Measurements from ENCODE around the gene PKNOX2.

The PKNOX2 gene

GRCh38 chr11:125164422-125165110 is at the start of gene PKNOX2:
Gene PKNOX2 (plus strand): TSS chr11:125164751. CDS start chr11:125351306, 186,555 bp downstream.
- H3K9me3 Mint-ChIP-seq, result no peaks in the 10 kb centered on the region
- peak within 1 kb of the TSS in 1 of 2 donors; percentile 69 for H3K27ac Mint-ChIP-seq
- peak; percentile 75 for ATAC-seq
- H3K4me1 Mint-ChIP-seq, result peaks cover 25% of the 10 kb centered on the region
- H3K27me3 Mint-ChIP-seq, result peaks cover 84% of the 10 kb centered on the region
- peak; percentile 57 to 61 for DNase-seq
- peak within 1 kb of the TSS; percentile 93 to 99 for H3K4me3 Mint-ChIP-seq

GRCh38 chr11:125117429-125117828 is 47.1 kb upstream of the PKNOX2 start:
- ATAC-seq (no peak), DNase-seq (no peak)
- peaks cover 2 to 11% of the 10 kb centered on the region in 2 donors for H3K9me3 Mint-ChIP-seq
- H3K4me1 Mint-ChIP-seq, result peaks cover under 1% of the 10 kb centered on the region
- H3K27me3 Mint-ChIP-seq, result peaks cover 33% of the 10 kb centered on the region
- no peak overlapping the region for H3K27ac Mint-ChIP-seq
- H3K4me3 Mint-ChIP-seq, result no peak overlapping the region

- no peak for ATAC-seq
- DNase-seq, result no peak
- H3K4me3 Mint-ChIP-seq, result no peak overlapping the region
- H3K27me3 Mint-ChIP-seq, result peaks cover 40% of the 10 kb centered on the region
- no peak overlapping the region for H3K27ac Mint-ChIP-seq
- H3K9me3 Mint-ChIP-seq, result no peaks in the 10 kb centered on the region
- no peaks in the 10 kb centered on the region for H3K4me1 Mint-ChIP-seq
Measured at GRCh38 chr11:125123194-125123946, 41.2 kb upstream of the PKNOX2 start.

- Mint-ChIP-seq H3K4me3 (peak overlapping the region in 1 of 2 donors; percentile 7), H3K4me1 (no peaks in the 10 kb centered on the region), H3K9me3 (no peaks in the 10 kb centered on the region), H3K27ac (no peak overlapping the region), H3K27me3 (peaks cover 39% of the 10 kb centered on the region)
- ATAC-seq (peak; percentile 74), DNase-seq (peak in 1 of 2 donors; percentile 40)
Measured at GRCh38 chr11:125123947-125124617, 40.5 kb upstream of the PKNOX2 start.

- Mint-ChIP-seq H3K4me3 (no peak overlapping the region), H3K27me3 (peaks cover 39% of the 10 kb centered on the region), H3K9me3 (no peaks in the 10 kb centered on the region), H3K4me1 (no peaks in the 10 kb centered on the region), H3K27ac (no peak overlapping the region)
- no peak for ATAC-seq
- no peak for DNase-seq
Measured at GRCh38 chr11:125124618-125124992, 39.9 kb upstream of the PKNOX2 start.

- no peak overlapping the region for H3K27ac Mint-ChIP-seq
- H3K27me3 Mint-ChIP-seq, result peaks cover 51% of the 10 kb centered on the region
- DNase-seq, result no peak
- ATAC-seq, result no peak
- H3K4me1 Mint-ChIP-seq, result no peaks in the 10 kb centered on the region
- no peaks in the 10 kb centered on the region for H3K9me3 Mint-ChIP-seq
- H3K4me3 Mint-ChIP-seq, result no peak overlapping the region
Measured at GRCh38 chr11:125128450-125128849, 36.1 kb upstream of the PKNOX2 start.

- ATAC-seq, result no peak
- no peak overlapping the region for H3K4me3 Mint-ChIP-seq
- H3K27me3 Mint-ChIP-seq, result peaks cover 61% of the 10 kb centered on the region
- DNase-seq, result no peak
- H3K4me1 Mint-ChIP-seq, result no peaks in the 10 kb centered on the region
- H3K9me3 Mint-ChIP-seq, result no peaks in the 10 kb centered on the region
- H3K27ac Mint-ChIP-seq, result no peak overlapping the region
Measured at GRCh38 chr11:125129316-125129993, 35.1 kb upstream of the PKNOX2 start.

- H3K4me3 Mint-ChIP-seq, result no peak overlapping the region
- DNase-seq (no peak), ATAC-seq (no peak)
- H3K4me1 Mint-ChIP-seq, result no peaks in the 10 kb centered on the region
- H3K27ac Mint-ChIP-seq, result no peak overlapping the region
- peaks cover 57% of the 10 kb centered on the region for H3K27me3 Mint-ChIP-seq
- H3K9me3 Mint-ChIP-seq, result no peaks in the 10 kb centered on the region
Measured at GRCh38 chr11:125132071-125132470, 32.5 kb upstream of the PKNOX2 start.

GRCh38 chr11:125132596-125132995 is 32.0 kb upstream of the PKNOX2 start:
- Mint-ChIP-seq H3K4me3 (no peak overlapping the region), H3K9me3 (no peaks in the 10 kb centered on the region), H3K4me1 (no peaks in the 10 kb centered on the region), H3K27me3 (peaks cover 57% of the 10 kb centered on the region), H3K27ac (no peak overlapping the region)
- ATAC-seq, result no peak
- DNase-seq, result no peak

- ATAC-seq (no peak), DNase-seq (no peak)
- H3K27me3 Mint-ChIP-seq, result peaks cover 64% of the 10 kb centered on the region
- H3K4me3 Mint-ChIP-seq, result no peak overlapping the region
- H3K9me3 Mint-ChIP-seq, result no peaks in the 10 kb centered on the region
- no peaks in the 10 kb centered on the region for H3K4me1 Mint-ChIP-seq
- H3K27ac Mint-ChIP-seq, result peak overlapping the region in 1 of 2 donors; percentile 66
Measured at GRCh38 chr11:125136001-125136400, 28.6 kb upstream of the PKNOX2 start.

- ATAC-seq (peak; percentile 37), DNase-seq (no peak)
- H3K27ac Mint-ChIP-seq, result no peak overlapping the region
- peaks cover 57% of the 10 kb centered on the region for H3K27me3 Mint-ChIP-seq
- H3K4me1 Mint-ChIP-seq, result peaks cover 6% of the 10 kb centered on the region
- H3K9me3 Mint-ChIP-seq, result no peaks in the 10 kb centered on the region
- H3K4me3 Mint-ChIP-seq, result no peak overlapping the region
Measured at GRCh38 chr11:125138966-125139365, 25.6 kb upstream of the PKNOX2 start.

- Mint-ChIP-seq H3K4me3 (no peak overlapping the region), H3K27me3 (peaks cover 57% of the 10 kb centered on the region), H3K9me3 (no peaks in the 10 kb centered on the region), H3K27ac (no peak overlapping the region), H3K4me1 (peaks cover 6% of the 10 kb centered on the region)
- DNase-seq, result no peak
- ATAC-seq, result no peak
Measured at GRCh38 chr11:125139778-125140177, 24.8 kb upstream of the PKNOX2 start.

GRCh38 chr11:125140233-125140632 is 24.3 kb upstream of the PKNOX2 start:
- Mint-ChIP-seq H3K4me1 (peaks cover 6% of the 10 kb centered on the region), H3K27ac (no peak overlapping the region), H3K27me3 (peaks cover 53% of the 10 kb centered on the region), H3K4me3 (no peak overlapping the region), H3K9me3 (no peaks in the 10 kb centered on the region)
- no peak for DNase-seq
- ATAC-seq, result no peak

- no peak overlapping the region for H3K27ac Mint-ChIP-seq
- peaks cover 51% of the 10 kb centered on the region for H3K27me3 Mint-ChIP-seq
- ATAC-seq (no peak), DNase-seq (no peak)
- peaks cover 6% of the 10 kb centered on the region for H3K4me1 Mint-ChIP-seq
- no peak overlapping the region for H3K4me3 Mint-ChIP-seq
- H3K9me3 Mint-ChIP-seq, result no peaks in the 10 kb centered on the region
Measured at GRCh38 chr11:125141178-125141577, 23.4 kb upstream of the PKNOX2 start.

GRCh38 chr11:125141686-125142535 is 22.6 kb upstream of the PKNOX2 start:
- Mint-ChIP-seq H3K27me3 (peaks cover 51% of the 10 kb centered on the region), H3K4me1 (peaks cover 6% of the 10 kb centered on the region), H3K9me3 (no peaks in the 10 kb centered on the region), H3K4me3 (no peak overlapping the region), H3K27ac (no peak overlapping the region)
- DNase-seq (peak; percentile 47 to 60), ATAC-seq (peak; percentile 83)
